Neural progenitor cell (in vitro differentiated cells): ENCODE results near the gene WDR20.

Experiments
- EZH2 ChIP-seq: fragments of 200-600 bp; sonication (generic); IDR thresholded peaks from 2 replicates; pipeline ENCODE4 v1.6.1; 2017; ENCODE audit warnings: antibody characterized with exemption, mild to moderate bottlenecking, moderate library complexity
- TF ChIP-seq, protein P1 (sequence below): fragments of 200-600 bp; sonication (generic); IDR thresholded peaks from 2 replicates; pipeline ENCODE4 v1.5.1; 2017; ENCODE audit warnings: antibody characterized with exemption, mild to moderate bottlenecking

DNA sequence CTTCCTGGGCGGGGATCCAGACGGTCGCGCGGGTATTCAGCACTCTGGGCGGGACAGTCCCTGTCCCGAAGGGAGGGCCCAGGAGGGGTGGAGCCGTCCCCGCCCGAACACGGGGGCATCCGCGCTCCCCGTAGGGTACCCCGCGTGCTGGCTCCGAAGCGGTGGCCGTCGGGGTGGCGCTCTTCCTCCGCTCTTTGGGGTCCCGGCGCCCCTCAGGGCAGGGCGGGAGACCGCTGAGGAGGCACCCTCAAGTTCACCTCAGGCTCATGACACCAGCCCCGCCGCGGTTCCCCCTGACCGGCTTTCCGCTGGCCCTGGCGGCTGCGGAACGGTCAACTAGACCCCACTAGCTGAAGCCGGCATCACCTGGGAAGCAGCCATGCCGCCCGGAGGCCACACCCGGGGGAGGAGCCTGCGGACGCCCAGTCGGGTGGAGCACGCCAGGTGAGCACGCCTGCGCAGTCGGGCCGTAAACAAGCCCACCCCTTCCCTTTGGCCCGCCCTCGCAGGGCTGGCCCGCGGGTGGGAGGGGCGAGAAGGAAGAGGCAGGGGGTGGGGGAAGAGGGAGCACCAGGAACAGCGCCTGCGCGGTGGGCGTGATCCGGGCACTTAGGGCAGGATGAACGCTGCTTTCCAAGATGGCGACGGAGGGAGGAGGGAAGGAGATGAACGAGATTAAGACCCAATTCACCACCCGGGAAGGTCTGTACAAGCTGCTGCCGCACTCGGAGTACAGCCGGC lies at the start of gene WDR20:
- TF ChIP-seq EZH2, result peak; percentile 30
- TF ChIP-seq, protein P1, sequence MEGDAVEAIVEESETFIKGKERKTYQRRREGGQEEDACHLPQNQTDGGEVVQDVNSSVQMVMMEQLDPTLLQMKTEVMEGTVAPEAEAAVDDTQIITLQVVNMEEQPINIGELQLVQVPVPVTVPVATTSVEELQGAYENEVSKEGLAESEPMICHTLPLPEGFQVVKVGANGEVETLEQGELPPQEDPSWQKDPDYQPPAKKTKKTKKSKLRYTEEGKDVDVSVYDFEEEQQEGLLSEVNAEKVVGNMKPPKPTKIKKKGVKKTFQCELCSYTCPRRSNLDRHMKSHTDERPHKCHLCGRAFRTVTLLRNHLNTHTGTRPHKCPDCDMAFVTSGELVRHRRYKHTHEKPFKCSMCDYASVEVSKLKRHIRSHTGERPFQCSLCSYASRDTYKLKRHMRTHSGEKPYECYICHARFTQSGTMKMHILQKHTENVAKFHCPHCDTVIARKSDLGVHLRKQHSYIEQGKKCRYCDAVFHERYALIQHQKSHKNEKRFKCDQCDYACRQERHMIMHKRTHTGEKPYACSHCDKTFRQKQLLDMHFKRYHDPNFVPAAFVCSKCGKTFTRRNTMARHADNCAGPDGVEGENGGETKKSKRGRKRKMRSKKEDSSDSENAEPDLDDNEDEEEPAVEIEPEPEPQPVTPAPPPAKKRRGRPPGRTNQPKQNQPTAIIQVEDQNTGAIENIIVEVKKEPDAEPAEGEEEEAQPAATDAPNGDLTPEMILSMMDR, result peak; percentile 24
